ENCODE data around the gene SPRED1.

The SPRED1 gene

DNA sequence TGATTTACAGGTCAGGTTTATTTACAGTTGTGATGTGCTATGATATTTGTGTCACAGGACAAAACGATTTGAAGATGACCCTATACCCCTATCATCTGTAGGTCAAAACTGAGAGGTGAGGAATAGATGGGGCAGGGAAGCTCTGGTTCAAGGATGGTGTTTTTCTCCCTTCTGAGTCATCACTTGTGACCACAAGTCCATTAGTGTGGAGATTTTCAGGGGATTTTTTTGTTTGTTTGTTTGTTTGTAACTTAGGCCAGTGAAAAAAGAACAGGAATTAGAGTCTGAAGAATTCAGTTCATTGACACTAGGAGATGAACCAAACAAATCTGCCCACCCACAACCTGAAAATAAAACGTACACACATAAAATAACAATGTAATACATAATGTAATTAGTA lies 138.6 kb downstream of the SPRED1 start:
- Histone ChIP-seq H3K27me3 (ENCODE audit: control insufficient read depth, low read length) (peaks cover 5% of the 10 kb centered on the region), H3K4me2 (ENCODE audit: low read length) (no peak overlapping the region), H3K4me3 (ENCODE audit: low read length) (no peak overlapping the region), H3K4me1 (ENCODE audit: control insufficient read depth, low read length) (no peaks in the 10 kb centered on the region), H4K20me1 (ENCODE audit: control insufficient read depth, insufficient read depth, low read depth, low read length) (no peaks in the 10 kb centered on the region), H3K27ac (ENCODE audit: low read depth, low read length) (no peak overlapping the region), H3K9me3 (ENCODE audit: control insufficient read depth, insufficient read depth, low read length) (no peaks in the 10 kb centered on the region), H3K79me2 (ENCODE audit: control insufficient read depth, low read length) (no peaks in the 10 kb centered on the region), H3K36me3 (ENCODE audit: control insufficient read depth, low read length) (no peaks in the 10 kb centered on the region), H3F3A (ENCODE audit: control insufficient read depth, insufficient read depth) (no peaks in the 10 kb centered on the region), H3K9me2 (replicated peaks; ENCODE audit: control insufficient read depth, low read length) (no peaks in the 10 kb centered on the region)
- TF ChIP-seq CTCF (IDR thresholded peaks at IDR 0.05; ENCODE audit: low read depth, low read length, poor library complexity, severe bottlenecking) (no peak), EZH2phosphoT487 (IDR thresholded peaks at IDR 0.05; ENCODE audit: borderline replicate concordance, low read length) (no peak)

- H3K27me3 ChIP-seq (ENCODE audit: control insufficient read depth, low read length): peaks cover 12% of the 10 kb centered on the region
- no peaks in the 10 kb centered on the region for H4K20me1 ChIP-seq (ENCODE audit: control insufficient read depth, insufficient read depth, low read depth, low read length)
- TF ChIP-seq EZH2phosphoT487 (IDR thresholded peaks at IDR 0.05; ENCODE audit: borderline replicate concordance, low read length) (no peak), CTCF (IDR thresholded peaks at IDR 0.05; ENCODE audit: low read depth, low read length, poor library complexity, severe bottlenecking) (no peak)
- H3K27ac ChIP-seq (ENCODE audit: low read depth, low read length): no peak overlapping the region
- no peaks in the 10 kb centered on the region for H3K79me2 ChIP-seq (ENCODE audit: control insufficient read depth, low read length)
- no peaks in the 10 kb centered on the region for H3F3A ChIP-seq (ENCODE audit: control insufficient read depth, insufficient read depth)
- H3K4me2 ChIP-seq (ENCODE audit: low read length): no peak overlapping the region
- H3K9me2 ChIP-seq (replicated peaks; ENCODE audit: control insufficient read depth, low read length): no peaks in the 10 kb centered on the region
- no peaks in the 10 kb centered on the region for H3K9me3 ChIP-seq (ENCODE audit: control insufficient read depth, insufficient read depth, low read length)
- H3K36me3 ChIP-seq (ENCODE audit: control insufficient read depth, low read length): no peaks in the 10 kb centered on the region
- no peaks in the 10 kb centered on the region for H3K4me1 ChIP-seq (ENCODE audit: control insufficient read depth, low read length)
- no peak overlapping the region for H3K4me3 ChIP-seq (ENCODE audit: low read length)
These were observed 145.5 kb downstream of the SPRED1 start for GRCh38 chr15:38398134-38398533.

- no peak overlapping the region for H3K4me3 ChIP-seq (ENCODE audit: low read length)
- no peaks in the 10 kb centered on the region for H3K36me3 ChIP-seq (ENCODE audit: control insufficient read depth, low read length)
- no peaks in the 10 kb centered on the region for H3K79me2 ChIP-seq (ENCODE audit: control insufficient read depth, low read length)
- H3K4me2 ChIP-seq (ENCODE audit: low read length): no peak overlapping the region
- H3K4me1 ChIP-seq (ENCODE audit: control insufficient read depth, low read length): no peaks in the 10 kb centered on the region
- TF ChIP-seq EZH2phosphoT487 (IDR thresholded peaks at IDR 0.05; ENCODE audit: borderline replicate concordance, low read length) (no peak), CTCF (IDR thresholded peaks at IDR 0.05; ENCODE audit: low read depth, low read length, poor library complexity, severe bottlenecking) (no peak)
- no peaks in the 10 kb centered on the region for H3F3A ChIP-seq (ENCODE audit: control insufficient read depth, insufficient read depth)
- no peaks in the 10 kb centered on the region for H3K9me2 ChIP-seq (replicated peaks; ENCODE audit: control insufficient read depth, low read length)
- H3K9me3 ChIP-seq (ENCODE audit: control insufficient read depth, insufficient read depth, low read length): no peaks in the 10 kb centered on the region
- peaks cover 11% of the 10 kb centered on the region for H3K27me3 ChIP-seq (ENCODE audit: control insufficient read depth, low read length)
- no peaks in the 10 kb centered on the region for H4K20me1 ChIP-seq (ENCODE audit: control insufficient read depth, insufficient read depth, low read depth, low read length)
- no peak overlapping the region for H3K27ac ChIP-seq (ENCODE audit: low read depth, low read length)
These were observed 148.5 kb downstream of the SPRED1 start for GRCh38 chr15:38401106-38401505.

DNA sequence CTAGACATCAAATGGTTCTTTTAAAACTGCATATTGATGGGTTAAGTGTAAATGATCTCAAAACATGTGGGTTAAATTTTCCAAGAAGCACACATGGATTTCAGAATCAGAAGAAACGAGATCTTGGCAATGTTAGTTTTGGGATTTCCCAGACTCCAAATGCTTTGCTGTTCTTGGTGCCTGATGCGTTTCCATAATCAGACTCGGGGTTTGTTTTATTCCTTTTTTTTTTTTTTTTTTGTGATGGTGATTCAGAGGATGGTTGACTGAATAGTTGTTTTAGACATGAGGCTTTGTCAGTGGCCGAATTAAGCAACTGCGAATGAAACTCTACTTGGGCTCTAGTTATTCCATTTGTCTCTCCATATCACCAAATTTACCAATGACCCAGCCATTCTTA lies 149.1 kb downstream of the SPRED1 start:
- no peaks in the 10 kb centered on the region for H3K36me3 ChIP-seq (ENCODE audit: control insufficient read depth, low read length)
- H3K9me3 ChIP-seq (ENCODE audit: control insufficient read depth, insufficient read depth, low read length): no peaks in the 10 kb centered on the region
- no peaks in the 10 kb centered on the region for H4K20me1 ChIP-seq (ENCODE audit: control insufficient read depth, insufficient read depth, low read depth, low read length)
- H3K4me1 ChIP-seq (ENCODE audit: control insufficient read depth, low read length): no peaks in the 10 kb centered on the region
- H3K4me3 ChIP-seq (ENCODE audit: low read length): no peak overlapping the region
- H3K27me3 ChIP-seq (ENCODE audit: control insufficient read depth, low read length): peaks cover 13% of the 10 kb centered on the region
- no peak overlapping the region for H3K27ac ChIP-seq (ENCODE audit: low read depth, low read length)
- no peaks in the 10 kb centered on the region for H3K79me2 ChIP-seq (ENCODE audit: control insufficient read depth, low read length)
- no peaks in the 10 kb centered on the region for H3F3A ChIP-seq (ENCODE audit: control insufficient read depth, insufficient read depth)
- no peaks in the 10 kb centered on the region for H3K9me2 ChIP-seq (replicated peaks; ENCODE audit: control insufficient read depth, low read length)
- TF ChIP-seq CTCF (IDR thresholded peaks at IDR 0.05; ENCODE audit: low read depth, low read length, poor library complexity, severe bottlenecking) (no peak), EZH2phosphoT487 (IDR thresholded peaks at IDR 0.05; ENCODE audit: borderline replicate concordance, low read length) (no peak)
- no peak overlapping the region for H3K4me2 ChIP-seq (ENCODE audit: low read length)
